Airway epithelial cell (primary cell): ENCODE data around the gene NME3. TPM values are rescaled to one million over a fixed set of nuclear protein-coding genes. Genes with fewer than 3 reads are reported as not detected.

Source experiments
- total RNA-seq: library from RNA; depleted of rRNA; stranded (reverse); fragments of >200 nt; gene quantifications from 2 replicates; pipeline ENCODE4 v1.2.3, GENCODE V29; 2015

NME3 gene
- 69.0 and 71.8 TPM in 2 replicates for total RNA-seq

GRCh38 chr16:1771188-1771863 lies at the start of gene NME3:
TSS of gene NME3 (minus strand) at chr16:1771543. CDS start at chr16:1771534, 9 bp downstream.

GRCh38 chr16:1793578-1794220 lies 22.4 kb upstream of the NME3 start, which contains the start of gene IGFALS:
TSS of gene IGFALS (minus strand) at chr16:1793705. CDS start at chr16:1793652, 53 bp downstream.

GRCh38 chr16:1782408-1783264 lies 11.3 kb upstream of the NME3 start, which contains the start of the genes NUBP2 and SPSB3:
TSS of gene NUBP2 (plus strand) at chr16:1782960. CDS start at chr16:1783021, 61 bp downstream.
TSS of gene SPSB3 (minus strand) at chr16:1782571. CDS start at chr16:1781483, 1,088 bp downstream.

GRCh38 chr16:1772908-1773702 lies 1.8 kb upstream of the NME3 start, which contains the start of gene MRPS34:
TSS of gene MRPS34 (minus strand) at chr16:1773134. CDS start at chr16:1773119, 15 bp downstream.

GRCh38 chr16:1772362-1772907 lies 1.1 kb upstream of the NME3 start, which contains the start of gene EME2:
TSS of gene EME2 (plus strand) at chr16:1772810. CDS start at chr16:1773228, 418 bp downstream.

Other genes starting within 250 kb of the NME3 start
- gene TMEM204, start 237.9 kb downstream of the NME3 start, total RNA-seq, result 0.23 and 0.35 TPM in 2 replicates
- 8.3 and 8.4 TPM in 2 replicates for gene IFT140, start 159.5 kb downstream of the NME3 start, total RNA-seq
- 5.1 and 8.2 TPM in 2 replicates for gene CRAMP1, start 159.2 kb downstream of the NME3 start, total RNA-seq
- gene JPT2, start 93.3 kb downstream of the NME3 start, total RNA-seq, result 68.9 and 108 TPM in 2 replicates
- 17.7 and 26.7 TPM in 2 replicates for gene MAPK8IP3, start 65.3 kb downstream of the NME3 start, total RNA-seq
- 14.1 and 14.3 TPM in 2 replicates for gene EME2, start 1.3 kb upstream of the NME3 start, total RNA-seq
- 193 and 199 TPM in 2 replicates for gene MRPS34, start 1.6 kb upstream of the NME3 start, total RNA-seq
- 22.4 and 28.4 TPM in 2 replicates for gene SPSB3, start 11.0 kb upstream of the NME3 start, total RNA-seq
- 119 and 173 TPM in 2 replicates for gene NUBP2, start 11.4 kb upstream of the NME3 start, total RNA-seq
- gene IGFALS, start 22.2 kb upstream of the NME3 start, total RNA-seq, result not detected in 2 replicates
- 76.1 and 79.8 TPM in 2 replicates for gene HAGH, start 55.3 kb upstream of the NME3 start, total RNA-seq
- gene FAHD1, start 55.7 kb upstream of the NME3 start, total RNA-seq, result 70.2 and 86.2 TPM in 2 replicates
- not detected in 2 replicates for gene MEIOB, start 100.6 kb upstream of the NME3 start, total RNA-seq
- gene HS3ST6, start 146.9 kb upstream of the NME3 start, total RNA-seq, result 1.4 and 2.7 TPM in 2 replicates
- 6.7 and 11.7 TPM in 2 replicates for gene MSRB1, start 171.7 kb upstream of the NME3 start, total RNA-seq
- gene RPL3L, start 183.1 kb upstream of the NME3 start, total RNA-seq, result 0.35 and 0.46 TPM in 2 replicates
- 279 and 343 TPM in 2 replicates for gene NDUFB10, start 188.0 kb upstream of the NME3 start, total RNA-seq
- gene RPS2, start 193.3 kb upstream of the NME3 start, total RNA-seq, result 3,748 and 4,325 TPM in 2 replicates
- not detected in 2 replicates for gene RNF151, start 195.3 kb upstream of the NME3 start, total RNA-seq
- 114 and 119 TPM in 2 replicates for gene TBL3, start 200.5 kb upstream of the NME3 start, total RNA-seq
- gene NOXO1, start 209.9 kb upstream of the NME3 start, total RNA-seq, result 1.1 and 2.2 TPM in 2 replicates
- 20.3 and 22.9 TPM in 2 replicates for gene GFER, start 212.7 kb upstream of the NME3 start, total RNA-seq
- 2.1 and 5.4 TPM in 2 replicates for gene SYNGR3, start 218.4 kb upstream of the NME3 start, total RNA-seq
- 52.9 and 61.7 TPM in 2 replicates for gene ZNF598, start 238.3 kb upstream of the NME3 start, total RNA-seq
- 3.6 and 4.0 TPM in 2 replicates for gene NPW, start 248.2 kb upstream of the NME3 start, total RNA-seq